HG02870 (cell line): ENCODE measurements around the gene S100A3.
"Not testable (repeated sequence)": the region's sequence is repeated elsewhere in the genome, so short reads cannot be mapped to it uniquely, and the experiment has no call there.

Source experiments
- ATAC-seq: cut with Tn5 transposase; IDR thresholded peaks from one replicate; pipeline ENCODE4 v1.9.1; 2021; ENCODE audit warnings: mild to moderate bottlenecking, moderate library complexity; ENCODE audit not compliant: unreplicated experiment

Gene S100A3

GRCh38 chr1:153570874-153571273 lies 21.8 kb upstream of the S100A3 start:
- ATAC-seq, result no peak

DNA sequence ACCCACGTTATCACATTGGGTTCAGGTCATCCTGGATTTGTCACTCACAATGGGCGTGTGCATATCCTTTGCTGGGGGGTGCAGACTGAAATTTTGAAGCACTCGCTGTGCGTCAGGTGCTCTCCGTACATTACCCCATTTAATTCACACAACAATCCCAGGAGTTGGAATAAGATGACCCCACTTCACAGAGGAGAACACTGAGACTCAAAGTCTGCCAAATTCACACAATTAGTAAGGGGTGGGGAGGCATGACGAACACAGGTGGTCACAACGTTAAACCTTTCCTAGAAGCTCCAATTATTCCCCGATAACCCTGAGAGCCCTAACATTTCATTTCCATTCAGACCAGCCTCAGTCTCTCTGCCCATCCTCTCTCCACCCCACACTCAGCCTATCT lies 20.4 kb upstream of the S100A3 start:
- ATAC-seq, result no peak

DNA sequence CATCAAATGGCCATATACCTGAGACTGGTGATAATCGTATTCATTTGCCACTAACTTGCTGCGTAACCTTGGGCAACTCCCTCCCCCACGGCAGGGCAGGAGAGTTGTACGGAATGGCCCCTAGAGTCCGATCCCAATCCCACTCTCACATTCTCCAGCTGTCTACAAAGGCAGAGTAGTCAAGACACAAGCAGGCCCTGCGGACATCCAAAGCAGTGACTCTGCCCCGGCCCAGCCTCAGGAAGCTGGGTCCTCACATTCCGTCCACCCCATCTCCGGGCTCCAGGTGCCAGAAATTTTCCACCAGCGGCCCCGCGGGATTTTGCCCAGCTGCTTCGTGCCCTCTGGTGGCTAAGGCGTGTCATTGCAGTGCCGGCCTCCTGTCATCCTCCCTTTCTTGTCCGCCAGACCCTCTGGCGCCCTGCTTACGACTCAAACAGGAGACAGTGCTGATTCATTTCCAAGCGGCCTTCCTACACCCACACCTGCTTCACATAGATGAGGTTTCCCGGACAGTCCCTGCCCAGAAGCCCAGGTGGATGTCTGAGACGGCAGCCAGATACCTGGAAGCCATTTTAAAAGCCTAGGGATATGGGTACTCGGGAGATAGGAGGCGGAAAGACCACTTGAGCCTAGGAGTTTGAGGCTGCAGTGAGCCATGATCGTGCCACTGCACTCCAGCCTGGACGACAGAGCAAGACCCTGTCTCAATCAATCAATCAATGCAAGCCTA lies 19.5 kb upstream of the S100A3 start:
- no peak for ATAC-seq

DNA sequence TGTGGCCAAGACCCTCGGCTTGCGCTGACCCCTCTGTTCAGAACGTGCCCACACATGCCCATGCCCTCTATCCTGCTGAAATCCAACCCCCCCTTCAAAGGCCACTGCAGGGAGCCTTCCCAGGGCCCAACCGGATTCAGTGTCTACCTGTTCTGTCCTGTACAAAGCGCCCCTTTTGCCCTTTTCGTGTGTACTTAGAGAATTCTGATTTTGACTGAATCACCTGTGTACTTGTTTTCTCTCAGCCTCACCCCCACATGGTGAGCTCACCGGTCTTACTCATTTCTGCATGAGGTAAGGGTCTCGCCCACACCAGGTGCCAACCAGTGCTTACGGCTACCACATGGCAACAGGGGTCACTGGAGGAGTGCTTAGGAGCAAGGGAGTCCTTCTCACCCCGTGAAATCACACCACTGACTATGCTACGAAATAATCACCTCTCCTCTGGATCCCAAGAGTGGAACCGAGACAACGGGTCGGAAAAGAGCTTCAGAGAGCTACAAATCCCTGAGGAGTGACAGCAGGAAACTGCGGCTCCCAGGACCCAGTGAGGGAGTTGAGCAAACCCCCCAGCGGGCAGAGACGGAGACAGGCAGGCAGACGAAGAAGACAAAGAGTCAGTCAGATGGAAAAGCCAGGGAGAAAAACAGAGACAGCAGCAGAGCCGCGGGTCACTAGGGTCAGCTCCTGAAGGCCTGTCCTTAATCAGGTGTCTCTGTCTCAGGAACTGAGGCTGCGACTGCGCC lies 18.7 kb upstream of the S100A3 start:
- no peak for ATAC-seq

DNA sequence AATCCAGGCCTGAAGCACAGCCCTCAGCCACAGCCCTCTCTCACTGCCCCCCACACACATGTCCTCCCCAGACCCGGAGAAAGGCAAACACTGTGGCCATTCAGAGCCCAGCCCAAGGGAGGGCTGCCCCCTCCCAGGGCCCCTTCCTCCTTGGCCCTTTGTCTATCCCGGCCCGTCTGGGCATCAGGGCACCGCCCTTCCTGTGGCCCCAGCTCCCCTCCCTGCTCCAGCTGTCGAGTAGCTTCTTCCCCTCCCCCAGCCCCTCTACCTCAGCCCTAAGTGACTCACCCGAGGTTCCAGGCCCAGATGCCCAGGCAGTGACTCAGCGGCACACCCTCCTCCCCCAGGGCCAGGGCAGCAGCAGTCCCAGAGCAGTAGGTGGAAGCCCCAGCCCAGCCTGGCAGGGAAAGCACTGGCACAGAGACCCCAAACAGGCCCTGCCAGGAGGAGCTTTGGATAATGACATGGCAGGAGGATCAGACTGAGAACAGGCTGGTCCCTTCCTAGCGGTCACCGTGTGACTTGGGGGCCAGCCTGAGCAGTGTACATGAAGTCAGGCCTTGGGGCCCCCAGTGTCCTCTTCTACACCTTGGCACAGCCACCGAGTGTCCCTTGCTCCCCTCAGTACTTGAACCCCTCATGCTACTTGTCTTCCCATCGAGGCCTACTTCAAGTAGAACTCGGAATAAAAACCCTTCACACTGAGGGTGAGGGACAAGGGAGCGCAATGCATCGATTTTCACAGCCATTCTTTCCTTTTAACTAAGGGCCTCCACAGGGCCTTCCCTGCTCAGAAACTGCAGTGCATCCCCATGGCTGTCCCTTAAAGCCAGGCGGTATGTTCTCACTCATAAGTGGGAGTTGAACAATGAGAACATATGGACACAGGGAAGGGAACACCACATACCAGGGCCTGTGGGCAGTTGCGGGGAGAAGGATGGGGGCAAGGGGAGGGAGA lies 17.6 kb upstream of the S100A3 start:
- no peak for ATAC-seq

- no peak for ATAC-seq
Measured at GRCh38 chr1:153565529-153566374, 16.7 kb upstream of the S100A3 start, which contains the start of gene S100A2. TSS of gene S100A2 (minus strand) at chr1:153565844. CDS start at chr1:153563877, 1,967 bp downstream.

GRCh38 chr1:153563991-153564390 lies 14.9 kb upstream of the S100A3 start:
- ATAC-seq, result no peak

- no peak for ATAC-seq
Measured at GRCh38 chr1:153563483-153563901, 14.4 kb upstream of the S100A3 start.

DNA sequence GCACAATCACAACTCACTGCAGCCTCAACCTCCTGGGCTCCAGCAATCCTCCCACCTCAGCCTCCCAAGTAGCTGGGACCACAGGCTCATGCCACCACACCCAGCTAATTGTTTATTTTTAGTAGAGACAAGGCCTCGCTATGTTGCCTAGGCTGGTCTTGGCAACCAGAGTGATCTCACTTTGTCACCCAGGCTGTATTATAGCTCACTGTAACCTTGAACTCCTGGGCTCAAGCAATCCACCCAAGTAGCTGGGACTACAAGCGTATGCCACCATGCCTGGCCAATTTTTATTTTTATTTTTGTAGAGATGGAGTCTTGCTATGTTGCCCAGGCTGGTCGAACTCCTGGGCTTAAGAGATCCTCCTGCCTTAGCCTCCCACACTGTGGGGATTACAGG lies 13.0 kb upstream of the S100A3 start:
- ATAC-seq, result not testable (repeated sequence)

GRCh38 chr1:153561466-153561985 lies 12.5 kb upstream of the S100A3 start:
- no peak for ATAC-seq

GRCh38 chr1:153560771-153561465 lies 11.9 kb upstream of the S100A3 start:
- no peak for ATAC-seq

- no peak for ATAC-seq
Measured at GRCh38 chr1:153560241-153560640, 11.2 kb upstream of the S100A3 start.

DNA sequence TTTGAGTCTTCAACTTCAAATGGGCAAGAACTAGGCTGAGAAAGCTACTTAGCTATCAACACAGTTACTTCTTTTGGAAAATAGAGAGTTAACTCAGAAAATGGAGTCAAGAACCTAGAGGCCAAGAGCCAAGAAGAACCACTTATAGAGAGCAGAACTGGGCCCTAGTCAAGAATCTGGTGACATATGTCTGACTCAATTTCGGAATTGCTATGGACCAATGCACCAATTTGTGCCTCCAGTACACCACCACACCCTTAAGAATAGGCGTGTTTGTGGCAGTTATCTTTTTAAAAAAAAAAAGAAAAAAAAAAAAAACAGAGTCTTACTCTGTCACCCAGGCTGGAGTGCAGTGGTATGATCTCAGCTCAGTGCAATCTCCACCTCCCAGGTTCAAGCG lies 8.8 kb upstream of the S100A3 start:
- ATAC-seq, result no peak

- no peak for ATAC-seq
Measured at GRCh38 chr1:153556348-153556747, 7.3 kb upstream of the S100A3 start.

GRCh38 chr1:153553830-153554541 lies 4.9 kb upstream of the S100A3 start:
- ATAC-seq, result no peak

GRCh38 chr1:153553096-153553495 lies 4.0 kb upstream of the S100A3 start:
- ATAC-seq, result no peak

- ATAC-seq, result no peak
Measured at GRCh38 chr1:153552335-153552734, 3.3 kb upstream of the S100A3 start.

GRCh38 chr1:153550827-153551500 lies 1.9 kb upstream of the S100A3 start:
- no peak for ATAC-seq
